HL-60 (cell line): Measurements from ENCODE around the gene SOX5.

Source experiments
- DNase-seq, 2 experiments: peaks; one replicate each; pipeline ENCODE4 v3.0.0-alpha.2; 2010 to 2020; ENCODE audit warnings: low read depth in 1 of 2, low spot score in 1 of 2
- H3K27ac ChIP-seq: fragments of 250-450 bp; sonication (Bioruptor Pico); replicated peaks from 2 replicates; pipeline ENCODE4 v1.5.1; 2020; ENCODE audit warnings: mild to moderate bottlenecking, moderate library complexity
- H3K27me3 ChIP-seq: fragments of 250-450 bp; sonication (Bioruptor Pico); 2 replicates; pipeline ENCODE4 v1.5.1; 2021; ENCODE audit warnings: mild to moderate bottlenecking, moderate library complexity; ENCODE audit not compliant: insufficient read depth, poor library complexity, severe bottlenecking
- H3K4me3 ChIP-seq: replicated peaks from 2 replicates; pipeline ENCODE4 v1.5.1; 2011; ENCODE audit warnings: mild to moderate bottlenecking, control low read depth, low read length; ENCODE audit not compliant: insufficient read depth
- CTCF ChIP-seq: IDR thresholded peaks from one replicate; pipeline ENCODE4 v1.5.1; 2011; ENCODE audit warnings: low read length, control low read depth, inconsistent platforms; ENCODE audit not compliant: insufficient read depth
- GABPA ChIP-seq: IDR thresholded peaks from 2 replicates; pipeline ENCODE4 v1.6.1; 2012; ENCODE audit warnings: low read depth
- POLR2AphosphoS5 ChIP-seq: IDR thresholded peaks from 2 replicates; pipeline ENCODE4 v1.6.1; 2012; ENCODE audit warnings: low read depth
- REST ChIP-seq: IDR thresholded peaks from 2 replicates; pipeline ENCODE4 v1.6.1; 2012; ENCODE audit warnings: low read depth; ENCODE audit not compliant: insufficient replicate concordance
- SPI1 ChIP-seq: IDR thresholded peaks from 2 replicates; pipeline ENCODE4 v1.6.1; 2012; ENCODE audit warnings: low read depth, mild to moderate bottlenecking, borderline replicate concordance

The SOX5 gene

GRCh38 chr12:23561364-23562345, 387.8 kb downstream of the SOX5 start:
- DNase-seq: no peak
- no peaks in the 10 kb centered on the region for H3K27me3 ChIP-seq
- no peak for TF ChIP-seq REST
- no peak for TF ChIP-seq CTCF
- no peak for TF ChIP-seq SPI1
- no peak for TF ChIP-seq POLR2AphosphoS5
- no peak for TF ChIP-seq GABPA
- H3K4me3 ChIP-seq: no peak overlapping the region
- no peak overlapping the region for H3K27ac ChIP-seq

- H3K4me3 ChIP-seq: no peak overlapping the region
- no peak overlapping the region for H3K27ac ChIP-seq
- no peak for DNase-seq
- TF ChIP-seq GABPA (no peak), REST (no peak), SPI1 (no peak), CTCF (no peak), POLR2AphosphoS5 (no peak)
- H3K27me3 ChIP-seq: no peaks in the 10 kb centered on the region
Observed at GRCh38 chr12:23560611-23561010, 388.9 kb downstream of the SOX5 start.

- Histone ChIP-seq H3K4me3 (no peak overlapping the region), H3K27me3 (no peaks in the 10 kb centered on the region), H3K27ac (no peak overlapping the region)
- TF ChIP-seq SPI1: no peak
- no peak for TF ChIP-seq POLR2AphosphoS5
- TF ChIP-seq REST: no peak
- TF ChIP-seq CTCF: no peak
- TF ChIP-seq GABPA: no peak
- DNase-seq: no peak
Observed at GRCh38 chr12:23559268-23559753, 390.2 kb downstream of the SOX5 start.
